HepG2 (cell line): ENCODE data around the gene LCN2.

Source experiments
- TCF7L2 ChIP-seq: IDR thresholded peaks from 2 replicates; pipeline ENCODE4 v1.6.1; 2011; ENCODE audit warnings: mild to moderate bottlenecking, low read depth, low read length, moderate library complexity
- TF ChIP-seq, protein P1 (sequence below), 2 experiments: IDR thresholded peaks; 2 replicates each; pipeline ENCODE4 v1.6.1; 2011 to 2012; ENCODE audit warnings: low read length in 2 of 2, borderline replicate concordance in 1 of 2, low read depth in 1 of 2, mild to moderate bottlenecking in 1 of 2, moderate library complexity in 1 of 2

DNA sequence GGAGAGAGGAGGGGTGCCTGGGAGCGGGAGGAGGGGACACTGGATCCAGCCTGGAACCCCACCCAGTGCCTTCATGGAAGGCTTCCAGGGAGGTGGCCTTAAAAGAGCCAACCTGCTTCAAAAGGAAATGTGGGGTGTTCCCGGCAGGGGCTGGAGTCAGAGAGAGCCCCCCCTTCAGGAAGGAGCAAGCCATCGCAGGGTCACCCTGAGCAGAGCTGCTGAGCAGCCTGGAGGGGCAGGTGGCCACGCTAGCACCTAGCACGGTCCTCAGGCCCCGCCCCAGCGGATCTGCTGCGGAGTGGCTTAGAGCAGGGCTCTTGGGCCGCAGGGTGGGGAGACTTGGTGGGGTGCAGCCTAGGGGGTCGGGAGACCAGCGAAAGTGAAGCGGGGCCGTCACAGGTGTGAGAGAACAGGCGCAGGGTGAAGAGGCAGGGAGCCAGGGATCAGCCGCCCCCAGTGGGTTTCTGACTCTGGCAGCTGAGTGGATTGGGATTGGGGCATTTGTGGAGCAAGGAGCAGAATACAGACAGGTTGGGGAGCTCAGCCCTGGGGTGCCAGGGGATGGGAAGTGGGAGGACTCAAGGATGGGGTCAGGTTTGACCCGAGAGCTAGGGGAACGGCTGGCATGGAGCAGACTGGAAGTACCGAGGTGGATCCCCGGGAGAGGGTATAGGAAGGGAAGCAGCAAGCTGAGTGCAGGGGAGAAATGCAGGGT lies 1.5 kb downstream of the LCN2 start:
- TF ChIP-seq TCF7L2: no peak
- TF ChIP-seq, protein P1, sequence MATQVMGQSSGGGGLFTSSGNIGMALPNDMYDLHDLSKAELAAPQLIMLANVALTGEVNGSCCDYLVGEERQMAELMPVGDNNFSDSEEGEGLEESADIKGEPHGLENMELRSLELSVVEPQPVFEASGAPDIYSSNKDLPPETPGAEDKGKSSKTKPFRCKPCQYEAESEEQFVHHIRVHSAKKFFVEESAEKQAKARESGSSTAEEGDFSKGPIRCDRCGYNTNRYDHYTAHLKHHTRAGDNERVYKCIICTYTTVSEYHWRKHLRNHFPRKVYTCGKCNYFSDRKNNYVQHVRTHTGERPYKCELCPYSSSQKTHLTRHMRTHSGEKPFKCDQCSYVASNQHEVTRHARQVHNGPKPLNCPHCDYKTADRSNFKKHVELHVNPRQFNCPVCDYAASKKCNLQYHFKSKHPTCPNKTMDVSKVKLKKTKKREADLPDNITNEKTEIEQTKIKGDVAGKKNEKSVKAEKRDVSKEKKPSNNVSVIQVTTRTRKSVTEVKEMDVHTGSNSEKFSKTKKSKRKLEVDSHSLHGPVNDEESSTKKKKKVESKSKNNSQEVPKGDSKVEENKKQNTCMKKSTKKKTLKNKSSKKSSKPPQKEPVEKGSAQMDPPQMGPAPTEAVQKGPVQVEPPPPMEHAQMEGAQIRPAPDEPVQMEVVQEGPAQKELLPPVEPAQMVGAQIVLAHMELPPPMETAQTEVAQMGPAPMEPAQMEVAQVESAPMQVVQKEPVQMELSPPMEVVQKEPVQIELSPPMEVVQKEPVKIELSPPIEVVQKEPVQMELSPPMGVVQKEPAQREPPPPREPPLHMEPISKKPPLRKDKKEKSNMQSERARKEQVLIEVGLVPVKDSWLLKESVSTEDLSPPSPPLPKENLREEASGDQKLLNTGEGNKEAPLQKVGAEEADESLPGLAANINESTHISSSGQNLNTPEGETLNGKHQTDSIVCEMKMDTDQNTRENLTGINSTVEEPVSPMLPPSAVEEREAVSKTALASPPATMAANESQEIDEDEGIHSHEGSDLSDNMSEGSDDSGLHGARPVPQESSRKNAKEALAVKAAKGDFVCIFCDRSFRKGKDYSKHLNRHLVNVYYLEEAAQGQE (IDR thresholded peaks at IDR 0.05; ENCODE audit: borderline replicate concordance in 1 of 2, low read depth in 1 of 2, low read length in 2 of 2): no peak
